Fibroblast of lung (primary cell): ENCODE results near the gene PCMT1.

Source experiments
- EZH2 ChIP-seq: IDR thresholded peaks from 2 replicates; pipeline ENCODE4 v1.5.1; 2012; ENCODE audit warnings: low read length, control low read depth, mild to moderate bottlenecking; ENCODE audit errors: missing control alignments
- TF ChIP-seq, protein P1 (sequence below), 2 donors: IDR thresholded peaks in 1 of 2; conservative IDR thresholded peaks in 1 of 2; 1 replicate in 1 of 2; 2 replicates in 1 of 2; pipeline ENCODE4 v1.5.1; 2011 to 2012; ENCODE audit warnings: low read length in 2 of 2, control low read depth in 1 of 2, inconsistent platforms in 1 of 2, low read depth in 1 of 2, mild to moderate bottlenecking in 1 of 2

DNA sequence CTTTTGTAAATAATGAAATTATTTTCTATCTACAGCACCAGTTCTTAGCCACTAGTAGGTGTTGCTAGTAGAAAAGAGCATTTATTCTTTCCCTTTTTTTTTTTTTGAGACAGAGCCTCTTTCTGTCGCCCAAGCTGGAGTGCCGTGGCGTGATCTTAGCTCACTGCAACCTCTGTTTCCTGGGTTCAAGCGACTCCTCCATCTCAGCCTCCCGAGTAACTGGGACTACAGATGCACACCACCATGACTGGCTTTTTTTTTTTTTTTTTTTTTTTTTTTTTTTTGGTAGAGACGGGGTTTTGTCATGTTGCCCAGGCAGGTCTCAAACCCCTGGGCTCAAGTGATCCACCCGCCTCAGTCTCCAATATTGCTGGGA is 6.7 kb downstream of the PCMT1 start:
- TF ChIP-seq EZH2: no peak
- TF ChIP-seq, protein P1, sequence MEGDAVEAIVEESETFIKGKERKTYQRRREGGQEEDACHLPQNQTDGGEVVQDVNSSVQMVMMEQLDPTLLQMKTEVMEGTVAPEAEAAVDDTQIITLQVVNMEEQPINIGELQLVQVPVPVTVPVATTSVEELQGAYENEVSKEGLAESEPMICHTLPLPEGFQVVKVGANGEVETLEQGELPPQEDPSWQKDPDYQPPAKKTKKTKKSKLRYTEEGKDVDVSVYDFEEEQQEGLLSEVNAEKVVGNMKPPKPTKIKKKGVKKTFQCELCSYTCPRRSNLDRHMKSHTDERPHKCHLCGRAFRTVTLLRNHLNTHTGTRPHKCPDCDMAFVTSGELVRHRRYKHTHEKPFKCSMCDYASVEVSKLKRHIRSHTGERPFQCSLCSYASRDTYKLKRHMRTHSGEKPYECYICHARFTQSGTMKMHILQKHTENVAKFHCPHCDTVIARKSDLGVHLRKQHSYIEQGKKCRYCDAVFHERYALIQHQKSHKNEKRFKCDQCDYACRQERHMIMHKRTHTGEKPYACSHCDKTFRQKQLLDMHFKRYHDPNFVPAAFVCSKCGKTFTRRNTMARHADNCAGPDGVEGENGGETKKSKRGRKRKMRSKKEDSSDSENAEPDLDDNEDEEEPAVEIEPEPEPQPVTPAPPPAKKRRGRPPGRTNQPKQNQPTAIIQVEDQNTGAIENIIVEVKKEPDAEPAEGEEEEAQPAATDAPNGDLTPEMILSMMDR (conservative IDR thresholded peaks at IDR 0.05 in 1 of 2, IDR thresholded peaks at IDR 0.05 in 1 of 2; ENCODE audit: low read depth in 1 of 2, low read length in 2 of 2): no peak
